Measurements from ENCODE around the gene ADGRV1. TPM values are rescaled to one million over a fixed set of nuclear protein-coding genes. Genes with fewer than 3 reads are reported as not detected.

Gene ADGRV1
- total and polyA plus RNA-seq, 2 experiments from 2014 or later = 15.5 to 19.6 TPM

DNA sequence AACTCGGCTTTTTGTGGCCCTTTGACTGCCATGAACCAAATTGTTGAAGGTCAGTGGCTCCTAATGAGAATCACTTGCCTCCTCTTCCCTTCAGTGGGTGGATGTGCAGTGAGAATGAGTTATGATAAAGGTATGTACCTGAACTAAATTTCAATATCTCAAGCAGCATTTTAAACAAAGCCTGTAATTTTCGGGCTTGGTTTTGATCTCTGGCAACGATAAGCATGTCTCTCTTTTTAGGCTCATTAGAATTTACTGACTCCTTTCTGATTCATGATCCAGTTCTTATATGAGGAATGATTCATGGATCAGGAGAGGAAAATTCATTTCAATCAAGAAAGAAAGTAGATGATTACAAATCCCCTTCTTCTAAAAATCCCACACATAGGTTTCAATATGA is 519.0 kb downstream of the ADGRV1 start:
- H3K4me1 ChIP-seq (ENCODE audit: low read depth) = no peaks in the 10 kb centered on the region
- no peaks in the 10 kb centered on the region for H3K36me3 ChIP-seq
- no peak for DNase-seq (ENCODE audit: low read depth in 1 of 2, low spot score in 1 of 2)
- TF ChIP-seq, protein P1, sequence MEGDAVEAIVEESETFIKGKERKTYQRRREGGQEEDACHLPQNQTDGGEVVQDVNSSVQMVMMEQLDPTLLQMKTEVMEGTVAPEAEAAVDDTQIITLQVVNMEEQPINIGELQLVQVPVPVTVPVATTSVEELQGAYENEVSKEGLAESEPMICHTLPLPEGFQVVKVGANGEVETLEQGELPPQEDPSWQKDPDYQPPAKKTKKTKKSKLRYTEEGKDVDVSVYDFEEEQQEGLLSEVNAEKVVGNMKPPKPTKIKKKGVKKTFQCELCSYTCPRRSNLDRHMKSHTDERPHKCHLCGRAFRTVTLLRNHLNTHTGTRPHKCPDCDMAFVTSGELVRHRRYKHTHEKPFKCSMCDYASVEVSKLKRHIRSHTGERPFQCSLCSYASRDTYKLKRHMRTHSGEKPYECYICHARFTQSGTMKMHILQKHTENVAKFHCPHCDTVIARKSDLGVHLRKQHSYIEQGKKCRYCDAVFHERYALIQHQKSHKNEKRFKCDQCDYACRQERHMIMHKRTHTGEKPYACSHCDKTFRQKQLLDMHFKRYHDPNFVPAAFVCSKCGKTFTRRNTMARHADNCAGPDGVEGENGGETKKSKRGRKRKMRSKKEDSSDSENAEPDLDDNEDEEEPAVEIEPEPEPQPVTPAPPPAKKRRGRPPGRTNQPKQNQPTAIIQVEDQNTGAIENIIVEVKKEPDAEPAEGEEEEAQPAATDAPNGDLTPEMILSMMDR (IDR thresholded peaks at IDR 0.05; ENCODE audit: low read depth, low read length) = no peak
- no peak overlapping the region for H3K27ac ChIP-seq
- no peaks in the 10 kb centered on the region for H3K9me3 ChIP-seq (ENCODE audit: low read depth)
- H3K27me3 ChIP-seq = no peaks in the 10 kb centered on the region
- no peak overlapping the region for H3K4me3 ChIP-seq

DNA sequence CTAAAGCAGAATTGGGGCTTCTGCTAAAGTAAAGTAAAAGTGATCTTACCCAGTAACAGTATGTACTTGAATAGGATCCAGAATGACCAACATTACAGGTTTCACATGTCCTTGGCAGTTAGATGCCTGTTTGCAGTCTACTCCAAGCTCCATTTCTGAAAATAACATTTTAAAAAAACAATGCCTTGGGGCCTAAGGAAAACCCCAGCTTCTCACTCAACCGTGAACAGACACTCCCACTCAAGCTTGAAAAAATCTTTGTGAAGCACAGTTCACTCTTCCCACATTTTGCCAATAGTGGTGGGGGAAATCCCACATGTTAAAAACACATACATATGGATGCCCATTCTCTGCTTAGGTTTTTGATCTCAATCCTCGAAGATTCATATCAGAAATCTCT is 520.4 kb downstream of the ADGRV1 start:
- Histone ChIP-seq H3K27me3 (no peaks in the 10 kb centered on the region), H3K27ac (no peak overlapping the region), H3K36me3 (no peaks in the 10 kb centered on the region), H3K4me3 (no peak overlapping the region), H3K4me1 (ENCODE audit: low read depth) (no peaks in the 10 kb centered on the region), H3K9me3 (ENCODE audit: low read depth) (no peaks in the 10 kb centered on the region)
- TF ChIP-seq, protein P1 (IDR thresholded peaks at IDR 0.05; ENCODE audit: low read depth, low read length) = no peak
- no peak for DNase-seq (ENCODE audit: low read depth in 1 of 2, low spot score in 1 of 2)

DNA sequence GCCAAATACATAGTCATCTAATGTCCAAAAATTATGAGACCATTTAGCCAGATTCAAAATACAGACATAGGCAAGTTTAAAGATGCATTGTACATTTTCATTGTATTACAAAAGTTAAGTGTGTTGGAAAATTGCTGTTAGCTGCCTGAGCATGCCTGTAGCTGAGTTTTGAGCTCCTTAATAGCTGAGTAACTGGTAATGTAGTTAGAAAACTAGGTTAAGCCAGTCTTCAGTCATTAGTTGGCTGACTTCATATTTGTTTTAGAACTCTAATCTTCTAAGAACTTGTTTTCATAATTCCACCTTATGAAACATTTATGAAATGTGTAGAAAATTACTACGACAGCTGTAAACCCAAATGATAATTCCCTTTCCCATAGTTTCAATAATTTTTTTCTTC is 531.2 kb downstream of the ADGRV1 start:
- DNase-seq (ENCODE audit: low read depth in 1 of 2, low spot score in 1 of 2) = no peak

DNA sequence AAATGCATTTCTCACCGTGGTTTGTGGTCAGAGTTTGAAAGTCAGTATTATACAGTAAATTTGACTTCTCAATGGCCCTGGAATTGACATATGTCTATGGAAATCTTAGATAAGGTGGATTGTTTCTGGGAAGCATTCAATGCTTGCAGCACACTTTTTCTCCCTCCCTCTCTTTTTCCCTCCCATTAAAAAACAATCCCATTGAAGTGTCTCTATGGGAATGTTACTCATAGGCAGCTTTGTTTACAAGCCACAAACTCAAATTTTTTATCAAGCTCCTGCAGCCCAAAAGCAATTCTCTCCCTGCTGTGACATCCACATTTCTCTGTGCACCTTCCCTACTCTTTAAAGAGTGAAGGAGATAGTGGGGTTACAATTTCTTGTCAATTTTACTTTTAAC is 532.4 kb downstream of the ADGRV1 start:
- H3K36me3 ChIP-seq = no peaks in the 10 kb centered on the region
- TF ChIP-seq, protein P1 (IDR thresholded peaks at IDR 0.05; ENCODE audit: low read depth, low read length) = no peak
- no peaks in the 10 kb centered on the region for H3K27me3 ChIP-seq
- no peak overlapping the region for H3K4me3 ChIP-seq
- H3K4me1 ChIP-seq (ENCODE audit: low read depth) = peaks cover 25% of the 10 kb centered on the region
- no peaks in the 10 kb centered on the region for H3K9me3 ChIP-seq (ENCODE audit: low read depth)
- no peak for DNase-seq (ENCODE audit: low read depth in 1 of 2, low spot score in 1 of 2)
- no peak overlapping the region for H3K27ac ChIP-seq

More for the DNA sequence above, 531.2 kb downstream of the ADGRV1 start:
- no peaks in the 10 kb centered on the region for H3K9me3 ChIP-seq (ENCODE audit: low read depth)
- H3K4me1 ChIP-seq (ENCODE audit: low read depth) = peaks cover 18% of the 10 kb centered on the region
- no peaks in the 10 kb centered on the region for H3K27me3 ChIP-seq
- no peak overlapping the region for H3K27ac ChIP-seq
- H3K36me3 ChIP-seq = no peaks in the 10 kb centered on the region
- H3K4me3 ChIP-seq = no peak overlapping the region
- TF ChIP-seq, protein P1 (IDR thresholded peaks at IDR 0.05; ENCODE audit: low read depth, low read length) = no peak

DNA sequence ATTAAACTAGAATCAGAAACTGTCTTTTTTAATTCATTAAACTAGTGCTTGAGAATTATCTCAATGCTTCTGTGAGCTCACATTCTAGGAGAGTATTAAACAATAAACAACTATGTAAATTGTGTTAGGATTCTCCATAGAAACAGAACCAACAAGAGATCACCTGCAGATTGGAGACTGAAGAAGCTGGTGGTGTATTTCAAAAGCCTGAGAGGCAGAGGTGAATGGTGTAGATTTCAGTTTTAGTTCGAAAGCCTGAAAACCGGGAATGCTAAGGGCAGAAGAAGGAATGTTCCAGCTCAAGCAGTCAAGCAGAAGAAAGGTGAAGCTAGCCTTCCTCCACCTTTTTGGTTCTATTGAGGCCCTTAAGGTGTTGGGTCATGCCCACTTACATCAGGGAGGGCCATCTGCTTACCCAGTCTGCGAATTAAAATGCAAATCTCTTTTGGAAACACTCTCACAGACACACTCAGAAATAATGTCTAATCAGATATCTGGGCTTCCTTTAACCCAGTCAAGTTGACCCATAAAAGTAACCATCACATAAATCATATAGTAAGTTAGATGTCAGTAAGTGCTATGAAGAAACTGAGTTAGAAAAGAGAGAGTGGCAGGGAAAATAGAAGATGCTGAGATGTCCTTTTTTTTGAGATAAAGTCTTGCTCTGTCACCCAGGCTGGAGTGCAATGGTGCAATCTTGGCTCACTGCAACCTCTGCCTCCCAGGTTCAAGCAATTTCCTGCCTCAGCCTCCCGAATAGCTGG is 533.1 kb downstream of the ADGRV1 start:
- no peak for DNase-seq (ENCODE audit: low read depth in 1 of 2, low spot score in 1 of 2)
- no peak overlapping the region for H3K4me3 ChIP-seq
- no peaks in the 10 kb centered on the region for H3K27me3 ChIP-seq
- TF ChIP-seq, protein P1 (IDR thresholded peaks at IDR 0.05; ENCODE audit: low read depth, low read length) = no peak
- H3K36me3 ChIP-seq = no peaks in the 10 kb centered on the region
- H3K27ac ChIP-seq = no peak overlapping the region
- peaks cover 31% of the 10 kb centered on the region for H3K4me1 ChIP-seq (ENCODE audit: low read depth)
- no peaks in the 10 kb centered on the region for H3K9me3 ChIP-seq (ENCODE audit: low read depth)
